HG03095 (cell line): ENCODE measurements around the gene PLXNB3.
A peak's percentile ranks its signal among the peaks of the same experiment; 100 is the strongest.

Experiments used
- ATAC-seq: cut with Tn5 transposase; IDR thresholded peaks from one replicate; pipeline ENCODE4 v1.9.1; 2021; ENCODE audit warnings: moderate library complexity; ENCODE audit not compliant: unreplicated experiment

The PLXNB3 gene

GRCh38 chrX:153784325-153784967 lies 20.4 kb downstream of the PLXNB3 start:
- ATAC-seq = no peak

- ATAC-seq = no peak
These were observed 22.6 kb downstream of the PLXNB3 start for GRCh38 chrX:153786669-153787068.

- no peak for ATAC-seq
These were observed 25.6 kb downstream of the PLXNB3 start for GRCh38 chrX:153789654-153790053.

GRCh38 chrX:153791104-153791852 lies 27.2 kb downstream of the PLXNB3 start:
- no peak for ATAC-seq

GRCh38 chrX:153792368-153792767 lies 28.3 kb downstream of the PLXNB3 start:
- no peak for ATAC-seq

GRCh38 chrX:153793291-153793690 lies 29.2 kb downstream of the PLXNB3 start:
- ATAC-seq = no peak

GRCh38 chrX:153794018-153794896 lies 30.2 kb downstream of the PLXNB3 start, which contains the start of the genes IDH3G and SSR4:
Gene IDH3G (minus strand): TSS chrX:153794375. CDS start chrX:153794326, 49 bp downstream.
Gene SSR4 (plus strand): TSS chrX:153794668. CDS start chrX:153794688, 20 bp downstream.
- ATAC-seq = peak; percentile 88

- no peak for ATAC-seq
These were observed 31.1 kb downstream of the PLXNB3 start for GRCh38 chrX:153794897-153795816.

GRCh38 chrX:153797415-153798015 lies 33.5 kb downstream of the PLXNB3 start:
- ATAC-seq = no peak

GRCh38 chrX:153799326-153799725 lies 35.3 kb downstream of the PLXNB3 start:
- no peak for ATAC-seq

GRCh38 chrX:153800177-153800722 lies 36.2 kb downstream of the PLXNB3 start:
- ATAC-seq = no peak

GRCh38 chrX:153800746-153801145 lies 36.7 kb downstream of the PLXNB3 start:
- no peak for ATAC-seq

- ATAC-seq = no peak
These were observed 37.6 kb downstream of the PLXNB3 start for GRCh38 chrX:153801669-153802068.

GRCh38 chrX:153802513-153803045 lies 38.5 kb downstream of the PLXNB3 start:
- no peak for ATAC-seq

GRCh38 chrX:153803211-153804099 lies 39.4 kb downstream of the PLXNB3 start:
- ATAC-seq = no peak

GRCh38 chrX:153804100-153804595 lies 40.1 kb downstream of the PLXNB3 start:
- ATAC-seq = no peak

- ATAC-seq = no peak
These were observed 40.6 kb downstream of the PLXNB3 start for GRCh38 chrX:153804621-153805020.

- ATAC-seq = no peak
These were observed 41.4 kb downstream of the PLXNB3 start for GRCh38 chrX:153805436-153805835.
